Type B pancreatic cell (in vitro differentiated cells): ENCODE measurements around the gene CAMTA1. TPM values are rescaled to one million over a fixed set of nuclear protein-coding genes. Genes with fewer than 3 reads are reported as not detected.
A peak's percentile ranks its signal among the peaks of the same experiment; 100 is the strongest.
"Not testable (repeated sequence)": the region's sequence is repeated elsewhere in the genome, so short reads cannot be mapped to it uniquely, and the experiment has no call there.

ENCODE experiments used
- DNase-seq: peaks from one replicate; pipeline ENCODE4 v3.0.0; 2021; ENCODE audit warnings: mixed read lengths; ENCODE audit not compliant: unreplicated experiment; ENCODE audit errors: extremely low spot score
- H3K27ac Mint-ChIP-seq: 2 replicates; pipeline ENCODE4 v1.8.0; 2021; ENCODE audit warnings: mild to moderate bottlenecking, mixed read lengths
- H3K27me3 Mint-ChIP-seq: 2 replicates; pipeline ENCODE4 v1.8.0; 2021; ENCODE audit warnings: mixed read lengths
- H3K36me3 Mint-ChIP-seq: 2 replicates; pipeline ENCODE4 v1.8.0; 2021; ENCODE audit warnings: mixed read lengths
- H3K4me1 Mint-ChIP-seq: one replicate; pipeline ENCODE4 v1.8.0; 2021; ENCODE audit warnings: mixed read lengths; ENCODE audit not compliant: unreplicated experiment
- H3K4me3 Mint-ChIP-seq: 2 replicates; pipeline ENCODE4 v1.8.0; 2021; ENCODE audit warnings: mild to moderate bottlenecking, mixed read lengths
- H3K9me3 Mint-ChIP-seq: 2 replicates; pipeline ENCODE4 v1.8.0; 2021; ENCODE audit warnings: mixed read lengths
- CTCF ChIP-seq: fragments of 200-600 bp; sonication (generic); conservative IDR thresholded peaks from 2 replicates; pipeline ENCODE4 v1.5.0; 2021; ENCODE audit warnings: antibody characterized with exemption, mild to moderate bottlenecking
- total RNA-seq: library from RNA; stranded (reverse); gene quantifications from 2 replicates; pipeline ENCODE4 v1.2.1, GENCODE V29; 2021; ENCODE audit warnings: low replicate concordance

The CAMTA1 gene
- total RNA-seq, 1 donor from 2014 or later: 82.5 TPM

- no peak for TF ChIP-seq CTCF
- Mint-ChIP-seq H3K27me3 (peaks cover 3% of the 10 kb centered on the region), H3K4me3 (no peak overlapping the region), H3K9me3 (no peaks in the 10 kb centered on the region), H3K27ac (no peak overlapping the region), H3K36me3 (no peaks in the 10 kb centered on the region), H3K4me1 (peaks cover 28% of the 10 kb centered on the region)
- DNase-seq: peak; percentile 39
These were observed 591.4 kb downstream of the CAMTA1 start for GRCh38 chr1:7376676-7377075.

- Mint-ChIP-seq H3K36me3 (no peaks in the 10 kb centered on the region), H3K4me1 (peaks cover 27% of the 10 kb centered on the region), H3K27me3 (peaks cover 3% of the 10 kb centered on the region), H3K27ac (no peak overlapping the region), H3K9me3 (no peaks in the 10 kb centered on the region), H3K4me3 (no peak overlapping the region)
- no peak for TF ChIP-seq CTCF
- DNase-seq: peak; percentile 48
These were observed 593.3 kb downstream of the CAMTA1 start for GRCh38 chr1:7378346-7379130.

- Mint-ChIP-seq H3K4me3 (peak overlapping the region; percentile 62), H3K4me1 (peaks cover 18% of the 10 kb centered on the region), H3K27ac (peak overlapping the region; percentile 81), H3K9me3 (no peaks in the 10 kb centered on the region), H3K27me3 (peaks cover 3% of the 10 kb centered on the region), H3K36me3 (no peaks in the 10 kb centered on the region)
- DNase-seq: peak; percentile 58
- no peak for TF ChIP-seq CTCF
These were observed 594.3 kb downstream of the CAMTA1 start for GRCh38 chr1:7379441-7379971.

- Mint-ChIP-seq H3K27ac (peak overlapping the region; percentile 81), H3K4me3 (peak overlapping the region; percentile 62), H3K4me1 (peaks cover 17% of the 10 kb centered on the region)
- DNase-seq, H3K36me3 Mint-ChIP-seq, H3K9me3 Mint-ChIP-seq, H3K27me3 Mint-ChIP-seq: not testable (repeated sequence)
These were observed 594.8 kb downstream of the CAMTA1 start for GRCh38 chr1:7380068-7380467.

- no peak overlapping the region for H3K27ac Mint-ChIP-seq
- no peaks in the 10 kb centered on the region for H3K36me3 Mint-ChIP-seq
- H3K4me1 Mint-ChIP-seq: peaks cover 21% of the 10 kb centered on the region
- no peak for TF ChIP-seq CTCF
- H3K9me3 Mint-ChIP-seq: no peaks in the 10 kb centered on the region
- DNase-seq: no peak
- no peak overlapping the region for H3K4me3 Mint-ChIP-seq
- peaks cover 3% of the 10 kb centered on the region for H3K27me3 Mint-ChIP-seq
These were observed 595.5 kb downstream of the CAMTA1 start for GRCh38 chr1:7380712-7381111.

GRCh38 chr1:7381729-7382128, 596.5 kb downstream of the CAMTA1 start:
- H3K9me3 Mint-ChIP-seq, H3K4me3 Mint-ChIP-seq, H3K27ac Mint-ChIP-seq, DNase-seq, H3K36me3 Mint-ChIP-seq, H3K27me3 Mint-ChIP-seq: not testable (repeated sequence)
- peaks cover 27% of the 10 kb centered on the region for H3K4me1 Mint-ChIP-seq
